ENCODE measurements around the gene SOWAHB. TPM values are rescaled to one million over a fixed set of nuclear protein-coding genes. Genes with fewer than 3 reads are reported as not detected.

Gene SOWAHB
- total RNA-seq, 4 donors from 2014 or later, result 5.1 to 8.2 (median 6.9) TPM

GRCh38 chr4:76896048-76896447 lies 1.9 kb downstream of the SOWAHB start:
- no peaks in the 10 kb centered on the region for H3K27me3 ChIP-seq
- H3K4me1 ChIP-seq, result peaks cover 6 to 18% of the 10 kb centered on the region in 2 donors
- no peak for DNase-seq
- intact Hi-C loops (cut with DNase I), result no loop called here
- no peaks in the 10 kb centered on the region for H3K9me3 ChIP-seq
- no peak overlapping the region for H3K27ac ChIP-seq
- no peak overlapping the region for H3K4me3 ChIP-seq (replicated peaks in 1 of 3)
- 98 to 99% methylated on average over 5 to 8 of the region's 8 CpGs for WGBS, 2 donors
- no peak for TF ChIP-seq CTCF (IDR thresholded peaks at IDR 0.05)
- no peak for TF ChIP-seq POLR2A (IDR thresholded peaks at IDR 0.05)
- H3K36me3 ChIP-seq, result no peaks in the 10 kb centered on the region

GRCh38 chr4:76895619-76896018 lies 2.3 kb downstream of the SOWAHB start:
- H3K9me3 ChIP-seq, result no peaks in the 10 kb centered on the region
- H3K4me1 ChIP-seq, result peaks cover 6 to 18% of the 10 kb centered on the region in 2 donors
- WGBS, 2 donors, result 93 to 96% methylated on average over 3 to 6 of the region's 6 CpGs
- no peaks in the 10 kb centered on the region for H3K27me3 ChIP-seq
- no peak overlapping the region for H3K27ac ChIP-seq
- no peak overlapping the region for H3K4me3 ChIP-seq (replicated peaks in 1 of 3)
- intact Hi-C loops (cut with DNase I), result no loop called here
- no peaks in the 10 kb centered on the region for H3K36me3 ChIP-seq
- no peak for DNase-seq
- TF ChIP-seq CTCF (IDR thresholded peaks at IDR 0.05), result no peak
- no peak for TF ChIP-seq POLR2A (IDR thresholded peaks at IDR 0.05)

- WGBS, 2 donors, result 82 to 85% methylated on average over 6 of the region's 6 CpGs
- Histone ChIP-seq H3K27me3 (no peaks in the 10 kb centered on the region), H3K27ac (no peak overlapping the region), H3K9me3 (no peaks in the 10 kb centered on the region), H3K4me1 (peaks cover 6 to 18% of the 10 kb centered on the region in 2 donors), H3K4me3 (replicated peaks in 1 of 3) (no peak overlapping the region), H3K36me3 (no peaks in the 10 kb centered on the region)
- DNase-seq, result no peak
- TF ChIP-seq CTCF (IDR thresholded peaks at IDR 0.05), result no peak
- TF ChIP-seq POLR2A (IDR thresholded peaks at IDR 0.05), result no peak
- intact Hi-C loops (cut with DNase I), result no loop called here
Measured at GRCh38 chr4:76894537-76895255, 3.2 kb downstream of the SOWAHB start.

GRCh38 chr4:76892601-76893000 lies 5.3 kb downstream of the SOWAHB start:
- Histone ChIP-seq H3K27ac (no peak overlapping the region), H3K4me3 (replicated peaks in 1 of 3) (no peak overlapping the region), H3K4me1 (peaks cover 6 to 12% of the 10 kb centered on the region in 2 donors), H3K27me3 (no peaks in the 10 kb centered on the region), H3K36me3 (no peaks in the 10 kb centered on the region), H3K9me3 (no peaks in the 10 kb centered on the region)
- TF ChIP-seq POLR2A (IDR thresholded peaks at IDR 0.05) (no peak), CTCF (IDR thresholded peaks at IDR 0.05) (no peak)
- DNase-seq, result no peak
- 71 to 87% methylated on average over 3 of the region's 3 CpGs for WGBS, 2 donors
- intact Hi-C loops (cut with DNase I), result no loop called here

- Histone ChIP-seq H3K27me3 (no peaks in the 10 kb centered on the region), H3K27ac (no peak overlapping the region), H3K36me3 (no peaks in the 10 kb centered on the region), H3K9me3 (no peaks in the 10 kb centered on the region), H3K4me3 (replicated peaks in 1 of 3) (no peak overlapping the region), H3K4me1 (peaks cover 6 to 10% of the 10 kb centered on the region in 2 donors)
- WGBS, 2 donors, result 57 to 65% methylated on average over 1 of the region's 1 CpG
- no peak for DNase-seq
- no peak for TF ChIP-seq POLR2A (IDR thresholded peaks at IDR 0.05)
- TF ChIP-seq CTCF (IDR thresholded peaks at IDR 0.05), result no peak
- intact Hi-C loops (cut with DNase I), result no loop called here
Measured at GRCh38 chr4:76892001-76892400, 5.9 kb downstream of the SOWAHB start.
